ENCODE measurements around the gene RRP1.

The RRP1 gene

DNA sequence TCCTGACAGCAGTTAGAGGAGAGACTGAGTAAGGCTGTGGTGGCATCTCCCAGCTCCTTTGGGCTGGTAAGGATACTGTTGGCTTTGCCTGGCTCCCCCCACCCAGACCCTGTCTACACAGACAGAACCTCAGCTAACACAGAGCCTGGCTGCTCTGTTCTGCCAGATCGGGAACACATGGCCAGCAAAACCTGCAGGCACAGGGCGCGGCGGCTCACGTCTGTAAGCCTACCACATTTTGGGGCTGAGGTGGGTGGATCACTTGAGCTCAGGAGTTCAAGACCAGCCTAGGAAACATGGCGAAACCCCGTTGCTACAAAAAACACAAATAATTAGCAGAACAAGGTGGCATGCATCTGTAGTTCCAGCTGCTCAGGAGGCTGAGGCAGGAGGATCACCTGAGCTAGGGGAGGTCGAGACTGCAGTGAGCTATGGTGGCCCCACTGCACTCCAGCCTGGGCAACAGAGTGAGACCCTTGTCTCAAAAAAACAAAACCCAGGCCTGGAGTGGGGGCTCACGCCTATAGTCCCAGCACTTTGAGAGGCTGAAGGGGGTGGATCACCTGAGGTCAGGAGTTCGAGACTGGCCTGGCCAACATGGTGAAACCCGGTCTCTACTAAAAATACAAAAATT, 19.9 kb upstream of the RRP1 start:
- H3K27ac ChIP-seq (ENCODE audit: low read depth, low read length) = no peak overlapping the region
- no peaks in the 10 kb centered on the region for H3K27me3 ChIP-seq (ENCODE audit: insufficient read depth, low read length)
- no peaks in the 10 kb centered on the region for H3K9me3 ChIP-seq (ENCODE audit: insufficient read depth, low read depth, low read length)
- H3K4ac ChIP-seq (ENCODE audit: low read depth, low read length) = no peak overlapping the region
- no peak overlapping the region for H4K12ac ChIP-seq (ENCODE audit: low read depth, low read length)
- no peak overlapping the region for H3K14ac ChIP-seq (ENCODE audit: low read length)
- no peak overlapping the region for H4K8ac ChIP-seq (ENCODE audit: low read depth, low read length)
- no peak overlapping the region for H2BK12ac ChIP-seq (ENCODE audit: low read length)
- H3K9ac ChIP-seq (ENCODE audit: low read length) = no peak overlapping the region
- H2AFZ ChIP-seq (ENCODE audit: insufficient read depth, low read length, poor library complexity) = no peak overlapping the region
- H3K79me1 ChIP-seq (ENCODE audit: low read length) = peaks cover 13% of the 10 kb centered on the region
- no peak overlapping the region for H4K91ac ChIP-seq (ENCODE audit: low read depth, low read length)
- H3K4me1 ChIP-seq (ENCODE audit: control insufficient read depth in 1 of 2, insufficient read depth in 2 of 2, low read length in 2 of 2) = peaks cover 11 to 14% of the 10 kb centered on the region in 2 experiments
- peaks cover 5% of the 10 kb centered on the region for H3K79me2 ChIP-seq (ENCODE audit: control insufficient read depth, insufficient read depth, low read length, poor library complexity)
- H3K36me3 ChIP-seq (ENCODE audit: control insufficient read depth in 1 of 2, insufficient read depth in 2 of 2, low read length in 2 of 2) = peaks cover 16 to 17% of the 10 kb centered on the region in 2 experiments
- no peak overlapping the region for H3K4me3 ChIP-seq (ENCODE audit: low read depth, low read length)
- WGBS (ENCODE audit: extremely low coverage, insufficient coverage, insufficient read length) = no CpG with 5 or more reads among the region's 11 CpGs
- H2BK5ac ChIP-seq (ENCODE audit: low read depth, low read length, poor library complexity) = no peak overlapping the region
- DNase-seq = no peak
- H3K18ac ChIP-seq (ENCODE audit: low read length) = no peak overlapping the region
- H3K4me2 ChIP-seq (ENCODE audit: low read length) = no peak overlapping the region
- no peak overlapping the region for H2AK5ac ChIP-seq (ENCODE audit: low read length)
- no peak overlapping the region for H3K23ac ChIP-seq (ENCODE audit: low read length)
- H2BK120ac ChIP-seq (ENCODE audit: insufficient read depth, low read length, poor library complexity) = no peak overlapping the region

DNA sequence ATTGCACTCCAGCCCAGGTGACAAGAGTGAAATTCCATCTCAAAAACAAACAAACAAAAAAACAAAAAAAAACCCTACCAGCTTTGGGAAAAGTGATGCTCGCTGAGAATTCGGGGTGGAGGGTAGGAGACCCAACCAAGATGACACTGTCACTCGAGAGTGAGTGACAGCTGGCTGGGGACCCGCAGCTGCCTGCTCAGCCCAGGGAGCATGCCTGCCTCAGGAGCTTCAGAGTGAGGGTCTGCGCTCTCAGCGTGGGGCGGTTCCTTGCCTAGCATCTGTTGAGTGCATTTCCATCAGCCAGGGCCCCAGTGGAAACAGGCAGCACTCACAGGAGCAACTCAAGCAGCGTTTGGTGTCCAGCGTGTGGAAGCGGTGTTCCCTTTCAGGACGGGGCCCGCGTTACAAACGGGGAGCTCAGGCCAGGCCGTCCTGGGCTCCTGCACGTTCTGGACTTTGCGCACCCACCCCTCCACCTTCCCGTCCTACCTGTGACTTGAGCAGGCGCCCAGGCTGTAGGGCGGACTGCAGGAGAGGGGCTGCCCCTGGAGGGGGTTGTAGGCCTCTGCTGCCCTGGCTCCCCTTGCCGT, 19.2 kb upstream of the RRP1 start:
- Histone ChIP-seq H3K36me3 (ENCODE audit: control insufficient read depth in 1 of 2, insufficient read depth in 2 of 2, low read length in 2 of 2) (peaks cover 17 to 19% of the 10 kb centered on the region in 2 experiments), H3K27me3 (ENCODE audit: insufficient read depth, low read length) (no peaks in the 10 kb centered on the region), H3K9ac (ENCODE audit: low read length) (no peak overlapping the region), H3K23ac (ENCODE audit: low read length) (no peak overlapping the region), H3K14ac (ENCODE audit: low read length) (no peak overlapping the region), H2BK120ac (ENCODE audit: insufficient read depth, low read length, poor library complexity) (no peak overlapping the region), H3K4me1 (ENCODE audit: control insufficient read depth in 1 of 2, insufficient read depth in 2 of 2, low read length in 2 of 2) (peaks cover 13 to 16% of the 10 kb centered on the region in 2 experiments), H4K91ac (ENCODE audit: low read depth, low read length) (no peak overlapping the region), H2BK5ac (ENCODE audit: low read depth, low read length, poor library complexity) (no peak overlapping the region), H3K79me2 (ENCODE audit: control insufficient read depth, insufficient read depth, low read length, poor library complexity) (peaks cover 6% of the 10 kb centered on the region), H4K8ac (ENCODE audit: low read depth, low read length) (no peak overlapping the region), H2AK5ac (ENCODE audit: low read length) (peak overlapping the region; percentile 16), H2AFZ (ENCODE audit: insufficient read depth, low read length, poor library complexity) (no peak overlapping the region), H3K79me1 (ENCODE audit: low read length) (peaks cover 13% of the 10 kb centered on the region), H3K27ac (ENCODE audit: low read depth, low read length) (no peak overlapping the region), H3K4ac (ENCODE audit: low read depth, low read length) (no peak overlapping the region), H3K9me3 (ENCODE audit: insufficient read depth, low read depth, low read length) (no peaks in the 10 kb centered on the region), H3K4me2 (ENCODE audit: low read length) (no peak overlapping the region), H3K4me3 (ENCODE audit: low read depth, low read length) (no peak overlapping the region), H2BK12ac (ENCODE audit: low read length) (no peak overlapping the region), H4K12ac (ENCODE audit: low read depth, low read length) (no peak overlapping the region), H3K18ac (ENCODE audit: low read length) (no peak overlapping the region)
- WGBS (ENCODE audit: extremely low coverage, insufficient coverage, insufficient read length) = no CpG with 5 or more reads among the region's 21 CpGs
- DNase-seq = no peak

DNA sequence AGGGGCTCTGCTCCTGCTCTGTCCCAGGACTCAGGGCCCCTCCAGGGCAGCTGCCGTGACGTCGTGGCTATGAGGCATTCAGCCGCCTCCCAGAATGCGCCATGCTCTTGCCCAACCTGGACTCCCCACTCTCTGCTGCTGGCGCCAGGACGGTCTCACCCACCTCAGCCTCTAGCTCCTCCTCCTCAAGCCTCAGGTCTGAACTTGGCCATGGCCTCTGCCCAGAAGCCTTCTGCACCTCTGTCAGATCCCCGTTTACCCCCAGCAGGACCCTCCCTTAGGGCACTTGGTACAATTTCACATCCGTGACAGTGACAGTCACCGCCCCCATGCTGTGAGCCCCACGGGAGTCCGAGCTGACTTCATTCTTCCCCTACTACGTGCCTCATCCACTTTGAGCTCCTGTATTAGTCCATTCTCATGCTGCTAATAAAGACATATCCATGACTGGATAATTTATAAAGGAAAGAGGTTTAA, 18.1 kb upstream of the RRP1 start:
- Histone ChIP-seq H3K18ac (ENCODE audit: low read length) (no peak overlapping the region), H2BK120ac (ENCODE audit: insufficient read depth, low read length, poor library complexity) (no peak overlapping the region), H2AK5ac (ENCODE audit: low read length) (no peak overlapping the region), H2BK12ac (ENCODE audit: low read length) (no peak overlapping the region), H3K4me3 (ENCODE audit: low read depth, low read length) (no peak overlapping the region), H3K14ac (ENCODE audit: low read length) (no peak overlapping the region), H4K91ac (ENCODE audit: low read depth, low read length) (no peak overlapping the region), H2AFZ (ENCODE audit: insufficient read depth, low read length, poor library complexity) (no peak overlapping the region), H3K27me3 (ENCODE audit: insufficient read depth, low read length) (no peaks in the 10 kb centered on the region), H4K12ac (ENCODE audit: low read depth, low read length) (no peak overlapping the region), H3K4me2 (ENCODE audit: low read length) (no peak overlapping the region), H3K79me2 (ENCODE audit: control insufficient read depth, insufficient read depth, low read length, poor library complexity) (peaks cover 11% of the 10 kb centered on the region), H3K9me3 (ENCODE audit: insufficient read depth, low read depth, low read length) (no peaks in the 10 kb centered on the region), H3K4ac (ENCODE audit: low read depth, low read length) (no peak overlapping the region), H3K79me1 (ENCODE audit: low read length) (peaks cover 19% of the 10 kb centered on the region), H3K27ac (ENCODE audit: low read depth, low read length) (no peak overlapping the region), H2BK5ac (ENCODE audit: low read depth, low read length, poor library complexity) (no peak overlapping the region), H3K23ac (ENCODE audit: low read length) (no peak overlapping the region), H3K4me1 (ENCODE audit: control insufficient read depth in 1 of 2, insufficient read depth in 2 of 2, low read length in 2 of 2) (peaks cover 14 to 17% of the 10 kb centered on the region in 2 experiments), H3K36me3 (ENCODE audit: control insufficient read depth in 1 of 2, insufficient read depth in 2 of 2, low read length in 2 of 2) (peaks cover 17 to 19% of the 10 kb centered on the region in 2 experiments), H4K8ac (ENCODE audit: low read depth, low read length) (no peak overlapping the region), H3K9ac (ENCODE audit: low read length) (no peak overlapping the region)
- DNase-seq = peak in 1 of 2 donors; percentile 21
- WGBS (ENCODE audit: extremely low coverage, insufficient coverage, insufficient read length) = no CpG with 5 or more reads among the region's 13 CpGs

DNA sequence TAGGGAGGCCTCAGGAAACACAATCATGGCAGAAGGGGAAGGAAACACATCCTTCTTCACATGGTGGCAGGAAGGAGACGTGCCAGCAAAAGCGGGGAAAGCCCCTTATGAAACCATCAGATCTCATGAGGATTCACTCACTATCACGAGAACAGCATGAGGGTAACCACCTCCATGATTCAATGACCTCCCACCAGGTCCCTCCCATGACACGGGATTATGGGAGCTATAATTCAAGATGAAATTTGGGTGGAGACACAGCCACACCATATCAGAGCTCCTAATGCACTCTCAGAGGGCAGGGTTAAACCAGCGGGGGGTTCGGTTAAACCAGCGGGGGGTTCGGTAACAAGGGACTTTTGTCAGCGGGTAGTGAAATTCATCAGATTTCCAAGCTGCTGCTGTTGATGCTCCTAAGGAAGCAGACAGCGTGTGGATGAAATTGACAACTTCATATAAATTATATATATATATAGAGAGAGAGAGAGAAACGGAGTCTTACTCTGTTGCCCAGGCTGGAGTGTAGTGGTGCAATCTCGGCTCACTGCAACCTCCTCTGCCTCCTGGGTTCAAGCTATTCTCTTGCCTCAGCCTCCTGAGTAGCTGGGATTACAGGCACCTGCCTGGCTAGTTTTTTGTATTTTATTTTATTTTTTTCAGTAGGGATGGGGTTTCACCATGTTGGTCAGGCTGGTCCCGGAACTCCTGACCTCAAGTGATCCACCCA, 17.5 kb upstream of the RRP1 start:
- Histone ChIP-seq H3K9me3 (ENCODE audit: insufficient read depth, low read depth, low read length) (no peaks in the 10 kb centered on the region), H2BK12ac (ENCODE audit: low read length) (no peak overlapping the region), H2AFZ (ENCODE audit: insufficient read depth, low read length, poor library complexity) (no peak overlapping the region), H3K9ac (ENCODE audit: low read length) (no peak overlapping the region), H3K27ac (ENCODE audit: low read depth, low read length) (no peak overlapping the region), H3K27me3 (ENCODE audit: insufficient read depth, low read length) (no peaks in the 10 kb centered on the region), H3K79me2 (ENCODE audit: control insufficient read depth, insufficient read depth, low read length, poor library complexity) (peaks cover 11% of the 10 kb centered on the region), H3K4ac (ENCODE audit: low read depth, low read length) (no peak overlapping the region), H4K91ac (ENCODE audit: low read depth, low read length) (no peak overlapping the region), H4K12ac (ENCODE audit: low read depth, low read length) (no peak overlapping the region), H3K4me2 (ENCODE audit: low read length) (no peak overlapping the region), H3K18ac (ENCODE audit: low read length) (no peak overlapping the region), H2AK5ac (ENCODE audit: low read length) (no peak overlapping the region), H4K8ac (ENCODE audit: low read depth, low read length) (no peak overlapping the region), H3K36me3 (ENCODE audit: control insufficient read depth in 1 of 2, insufficient read depth in 2 of 2, low read length in 2 of 2) (peaks cover 17 to 19% of the 10 kb centered on the region in 2 experiments), H3K4me3 (ENCODE audit: low read depth, low read length) (no peak overlapping the region), H2BK5ac (ENCODE audit: low read depth, low read length, poor library complexity) (no peak overlapping the region), H2BK120ac (ENCODE audit: insufficient read depth, low read length, poor library complexity) (no peak overlapping the region), H3K14ac (ENCODE audit: low read length) (no peak overlapping the region), H3K79me1 (ENCODE audit: low read length) (peaks cover 21% of the 10 kb centered on the region), H3K23ac (ENCODE audit: low read length) (no peak overlapping the region), H3K4me1 (ENCODE audit: control insufficient read depth in 1 of 2, insufficient read depth in 2 of 2, low read length in 2 of 2) (peaks cover 14 to 17% of the 10 kb centered on the region in 2 experiments)
- WGBS (ENCODE audit: extremely low coverage, insufficient coverage, insufficient read length) = no CpG with 5 or more reads among the region's 13 CpGs
- peak in 1 of 2 donors; percentile 31 for DNase-seq
